ENCODE results near the gene KCNJ4.

The KCNJ4 gene

DNA sequence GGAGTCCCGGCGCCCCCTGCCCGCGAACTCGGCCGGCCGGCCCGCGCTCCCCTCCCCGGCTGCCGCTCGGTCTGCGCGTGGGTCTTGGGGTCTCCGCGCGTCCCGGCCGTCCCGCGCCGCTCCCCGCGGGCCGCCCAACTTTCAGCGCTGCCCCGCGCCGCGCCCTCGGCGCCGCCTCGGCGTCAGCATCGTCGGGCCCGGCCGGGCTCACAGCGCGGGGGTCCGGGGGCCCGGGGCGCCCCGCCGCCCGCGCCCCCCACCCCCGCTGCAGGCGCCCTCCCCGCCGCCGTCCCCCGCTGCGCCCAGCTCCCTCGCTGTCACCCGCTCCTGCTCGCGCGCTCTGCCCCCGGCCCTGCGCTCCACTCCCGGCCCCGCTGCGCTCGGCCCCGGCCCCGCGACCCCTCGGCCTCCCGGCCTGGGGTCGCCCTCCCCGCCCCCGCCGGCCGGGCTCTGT lies at the start of gene KCNJ4:
Gene KCNJ4, minus strand, starts transcription at position 124 of the 454 bp plus-strand sequence. CDS start 27,067 bp downstream, outside the sequence.
- DNase-seq: no peak

GRCh38 chr22:38503021-38503420 lies 48.0 kb upstream of the KCNJ4 start:
- no peak for DNase-seq

DNA sequence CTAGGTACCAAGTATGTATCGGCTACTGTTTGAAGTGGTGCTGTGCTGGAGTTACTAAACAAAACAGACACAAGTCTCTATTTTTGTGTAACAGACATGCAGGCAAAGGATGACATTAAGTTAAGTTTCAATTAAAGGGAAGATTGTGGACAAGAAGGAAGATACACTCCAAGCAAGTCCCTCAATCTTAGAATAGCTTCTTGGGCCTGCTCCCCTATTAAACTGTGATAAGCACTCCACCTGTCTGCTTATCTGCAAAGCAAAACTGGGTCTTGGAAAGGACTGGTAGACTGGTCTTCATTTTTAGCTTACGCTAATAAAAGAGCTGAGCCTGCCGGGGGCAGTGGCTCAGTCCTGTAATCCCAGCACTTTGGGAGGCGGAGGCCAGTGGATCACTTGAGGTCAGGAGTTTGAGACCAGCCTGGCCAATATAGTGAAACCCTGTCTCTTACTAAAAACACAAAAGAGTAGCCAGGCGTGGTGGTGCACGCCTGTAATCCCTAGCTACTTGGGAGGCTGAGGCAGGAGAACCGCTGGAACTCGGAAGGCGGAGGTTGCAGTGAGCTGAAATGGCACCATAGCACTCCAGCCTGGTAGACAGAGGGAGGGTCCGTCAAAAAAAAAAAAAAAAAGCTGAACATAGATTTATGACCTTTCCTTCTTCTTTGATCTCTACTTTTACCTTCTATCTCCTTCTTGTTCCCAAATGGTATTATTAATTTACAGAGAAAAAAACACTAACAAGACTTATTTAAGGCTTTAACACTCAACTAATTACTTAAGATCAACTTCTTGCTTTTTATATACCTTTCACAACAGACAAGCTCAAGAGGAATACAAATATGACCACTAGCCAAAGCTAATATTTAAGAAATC lies 47.0 kb upstream of the KCNJ4 start:
- DNase-seq: no peak

- no peak for DNase-seq
These were observed 42.9 kb upstream of the KCNJ4 start for GRCh38 chr22:38497869-38498268.

GRCh38 chr22:38494939-38495338 lies 39.9 kb upstream of the KCNJ4 start:
- no peak for DNase-seq

- no peak for DNase-seq
These were observed 39.5 kb upstream of the KCNJ4 start for GRCh38 chr22:38494498-38494897.

DNA sequence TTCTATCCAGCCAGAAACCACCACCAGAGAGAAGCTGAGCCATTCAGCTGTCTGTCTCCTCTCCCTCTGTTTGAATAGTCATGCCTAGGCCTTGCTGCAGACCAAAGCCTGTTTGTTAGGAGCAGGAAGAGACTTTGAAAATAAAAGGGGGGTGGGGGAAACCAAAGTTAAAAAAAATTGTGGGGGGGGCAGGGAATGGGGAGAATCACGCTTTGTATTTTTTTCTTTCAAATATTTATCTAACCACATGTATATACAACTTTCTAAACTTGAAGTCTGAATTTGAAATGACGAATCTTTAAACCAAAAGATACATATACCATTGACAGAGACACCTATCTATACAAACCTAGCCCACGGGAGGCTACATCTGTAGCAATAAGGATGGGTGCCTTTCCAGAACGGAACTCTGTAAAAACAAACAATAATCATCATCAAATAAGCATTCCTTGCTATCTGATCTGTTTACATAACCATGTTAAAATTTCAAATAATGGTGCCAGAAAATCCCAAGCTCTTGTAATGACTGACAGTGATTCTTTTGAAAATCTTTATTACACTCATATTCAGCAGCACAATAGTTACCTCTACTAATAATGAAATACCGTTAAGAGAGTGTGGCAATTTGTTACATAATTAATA lies 36.8 kb upstream of the KCNJ4 start:
- no peak for DNase-seq

DNA sequence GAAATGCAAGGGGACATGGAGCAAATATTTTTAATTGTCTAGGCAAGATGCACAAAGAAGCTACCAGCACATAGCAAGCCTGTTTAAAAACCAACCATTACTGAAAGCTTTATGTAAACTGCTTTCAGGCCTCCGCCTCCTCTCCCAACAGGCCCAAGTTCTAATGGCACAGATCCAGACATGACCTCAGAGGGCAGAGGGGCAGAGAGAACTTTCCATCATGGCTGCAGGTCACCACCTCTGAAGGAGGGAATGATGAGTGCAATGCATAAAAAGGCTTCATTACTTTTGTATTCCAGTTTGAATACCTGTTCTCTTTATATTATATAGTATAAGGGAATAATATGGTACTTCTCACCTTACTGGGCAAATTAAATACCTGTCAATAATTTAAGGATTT lies 35.9 kb upstream of the KCNJ4 start:
- peak in 11 of 58 donors; percentile 9 to 42 (median 21) for DNase-seq

GRCh38 chr22:38490475-38490874 lies 35.5 kb upstream of the KCNJ4 start:
- DNase-seq: no peak

DNA sequence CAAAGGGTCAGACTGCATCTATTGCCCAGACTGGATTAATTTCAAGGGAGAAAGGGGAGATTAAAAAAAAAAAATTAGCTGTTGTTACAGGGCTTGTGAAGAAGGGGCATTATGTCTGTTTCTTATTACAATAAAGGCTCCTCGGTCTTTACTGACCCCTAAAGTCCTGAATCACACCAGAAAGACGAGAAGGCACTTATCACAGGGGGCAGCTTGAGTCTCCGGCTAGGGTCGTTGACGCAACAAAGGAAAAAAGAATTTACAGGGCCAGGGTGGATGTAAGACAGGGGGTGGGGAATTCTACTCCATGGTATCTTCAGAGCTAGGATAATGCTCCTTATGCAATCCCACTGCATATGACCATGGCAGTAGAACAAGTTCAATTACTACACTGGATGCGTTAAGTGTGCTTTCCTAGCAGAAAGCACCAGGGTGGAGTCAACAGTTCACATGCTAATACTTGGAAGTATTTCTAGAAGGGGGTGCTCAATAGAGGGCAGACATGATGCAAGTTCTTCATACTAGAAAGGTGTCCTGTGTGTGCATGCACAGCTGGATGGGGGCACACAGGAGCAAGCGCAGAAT lies 34.7 kb upstream of the KCNJ4 start:
- no peak for DNase-seq

DNA sequence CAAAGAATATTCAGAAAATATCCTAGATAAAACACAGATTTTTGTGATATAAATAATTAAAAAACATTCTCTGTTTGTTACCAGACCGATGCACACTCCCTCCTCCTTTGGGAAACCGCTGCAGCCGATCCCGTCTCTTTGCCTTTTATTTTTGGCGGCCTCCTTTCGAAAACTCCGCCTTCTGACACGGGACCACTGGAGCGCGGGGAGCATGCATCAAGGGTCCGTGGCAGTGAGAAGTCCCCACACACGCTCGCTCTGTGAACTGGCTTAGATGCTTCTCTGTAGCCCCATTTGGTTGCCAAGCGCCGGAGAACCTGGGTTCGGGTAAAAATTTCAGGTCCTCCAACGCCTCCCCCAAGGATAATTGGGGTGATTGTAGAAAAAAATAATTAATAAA lies 34.1 kb upstream of the KCNJ4 start:
- DNase-seq: no peak

DNA sequence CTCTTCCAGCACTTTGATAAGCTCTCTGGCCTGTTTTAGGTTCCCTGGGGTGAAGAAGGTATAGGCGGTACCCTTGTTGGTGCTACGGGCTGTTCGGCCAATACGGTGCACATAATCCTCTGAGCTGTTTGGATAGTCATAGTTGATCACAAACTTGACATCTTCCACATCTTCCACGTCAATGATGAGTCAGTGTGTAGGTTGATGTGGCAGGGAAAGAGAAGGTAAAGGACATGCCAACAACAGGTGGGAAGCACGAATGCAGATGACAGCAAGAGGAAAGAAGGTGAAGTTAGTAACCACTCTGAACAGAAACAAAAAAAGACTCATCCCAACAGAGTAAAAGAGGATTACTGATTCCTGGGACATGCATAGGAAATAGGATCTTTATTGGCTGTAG lies 32.9 kb upstream of the KCNJ4 start:
- no peak for DNase-seq

GRCh38 chr22:38485783-38486182 lies 30.8 kb upstream of the KCNJ4 start:
- no peak for DNase-seq

DNA sequence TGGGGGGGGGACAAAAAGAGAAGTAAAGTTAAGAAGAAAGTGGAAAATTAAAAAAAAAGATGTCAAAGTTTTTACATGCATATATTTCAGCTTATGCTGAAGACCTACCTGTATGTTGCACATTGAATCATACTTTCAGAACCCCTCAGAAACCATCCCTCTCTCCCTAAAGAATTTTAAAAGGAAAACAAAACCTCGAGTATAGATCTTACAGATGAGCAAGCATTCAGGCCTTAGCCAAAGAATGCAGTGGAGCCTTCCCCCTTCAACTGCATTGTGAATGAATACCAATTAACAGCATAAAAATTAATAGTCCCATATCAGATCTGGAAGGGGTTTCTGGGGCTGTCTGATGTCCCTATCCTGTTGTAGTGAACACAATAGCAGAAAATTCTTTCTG lies 29.2 kb upstream of the KCNJ4 start:
- no peak for DNase-seq

DNA sequence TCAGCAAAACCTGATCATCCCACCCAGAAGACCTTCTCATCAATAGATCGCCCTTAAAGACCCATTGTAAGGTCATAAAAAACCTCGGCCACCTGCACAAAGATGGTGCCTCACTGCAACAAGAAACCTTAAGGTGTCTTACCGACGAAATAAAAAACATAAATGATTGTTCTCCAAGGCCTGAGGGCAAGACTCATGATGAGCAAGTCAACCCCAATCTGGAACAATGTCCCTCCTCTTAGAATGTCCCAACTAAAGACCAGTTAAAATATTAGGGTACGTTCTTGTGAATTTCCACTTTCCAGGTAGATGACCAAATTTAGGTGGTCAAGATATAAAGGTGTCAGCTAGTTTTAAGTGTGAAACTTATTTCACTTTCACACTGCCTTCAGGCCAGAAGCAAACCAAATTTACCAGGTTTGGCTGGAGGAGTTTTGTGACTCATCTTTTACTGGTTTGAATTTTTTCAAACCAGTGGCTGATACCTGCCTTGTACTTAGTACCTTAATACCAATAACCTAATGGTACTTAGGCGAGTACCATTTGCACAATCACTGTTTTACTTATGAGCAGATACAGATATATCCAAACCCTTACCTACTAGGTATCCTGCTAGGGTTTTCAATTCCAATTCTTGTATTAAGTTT lies 27.8 kb upstream of the KCNJ4 start:
- no peak for DNase-seq

DNA sequence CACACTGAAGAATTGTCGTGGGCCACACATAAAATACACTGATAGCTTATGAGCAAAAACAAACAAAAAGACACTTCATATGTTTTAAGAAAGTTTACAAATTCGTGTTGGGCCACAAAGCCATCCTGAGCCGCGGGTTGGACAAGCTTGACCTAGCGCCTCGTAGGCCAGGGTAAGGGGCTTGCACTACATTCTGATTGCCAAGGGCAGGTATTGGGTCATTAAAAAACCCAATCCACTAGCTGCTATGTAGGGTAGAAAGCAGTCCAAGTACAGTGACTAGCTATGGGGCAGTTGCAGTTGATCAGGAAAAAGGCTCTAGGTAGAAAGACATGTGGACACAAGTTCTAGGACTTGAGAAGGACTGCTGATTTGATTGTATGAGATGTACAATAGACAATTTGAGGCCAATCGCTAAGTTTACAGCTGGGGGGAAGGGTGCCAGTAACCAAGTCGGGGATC lies 26.9 kb upstream of the KCNJ4 start:
- DNase-seq: no peak

GRCh38 chr22:38481162-38481870 lies 26.3 kb upstream of the KCNJ4 start:
- no peak for DNase-seq

DNA sequence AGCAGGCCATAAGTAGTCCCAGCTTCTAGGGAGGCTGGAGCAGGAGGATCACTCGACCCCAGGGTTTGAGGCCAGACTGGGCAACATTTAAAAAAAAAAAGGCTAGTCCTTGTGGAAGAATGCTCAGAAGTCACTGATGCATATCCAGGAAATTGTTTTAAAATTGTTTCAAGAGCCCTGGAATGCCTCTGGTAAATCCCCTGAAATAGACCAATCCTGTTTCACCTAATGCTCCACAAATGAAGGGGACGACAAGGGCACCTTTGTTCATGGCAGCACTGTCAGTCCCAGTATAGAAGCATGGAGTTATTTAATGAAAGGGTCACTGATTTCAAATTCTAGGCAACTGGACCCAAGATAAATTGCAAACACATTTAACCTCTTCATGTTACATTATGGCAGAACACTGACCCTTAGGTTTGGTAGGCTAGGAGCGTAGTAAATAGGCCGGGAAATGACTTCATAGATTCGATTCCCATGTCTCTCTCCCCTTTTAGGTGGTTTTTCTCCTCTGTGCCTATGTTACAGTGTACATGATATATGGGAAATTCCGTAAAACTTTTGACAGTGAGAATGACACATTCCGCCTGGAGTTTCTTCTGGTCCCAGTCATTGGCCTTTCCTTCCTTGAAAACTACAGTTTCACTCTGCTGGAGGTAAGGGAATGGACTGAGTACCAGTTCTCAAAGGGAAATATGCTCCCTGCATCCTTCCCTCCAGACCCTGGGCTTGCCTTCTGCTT lies 24.3 kb upstream of the KCNJ4 start:
- no peak for DNase-seq

GRCh38 chr22:38477585-38477984 lies 22.6 kb upstream of the KCNJ4 start:
- DNase-seq: no peak

GRCh38 chr22:38474003-38474607 lies 19.1 kb upstream of the KCNJ4 start:
- DNase-seq: peak in 4 of 58 donors; percentile 7 to 71 (median 39)
